ENCODE measurements around the gene MARCHF6.

DNA sequence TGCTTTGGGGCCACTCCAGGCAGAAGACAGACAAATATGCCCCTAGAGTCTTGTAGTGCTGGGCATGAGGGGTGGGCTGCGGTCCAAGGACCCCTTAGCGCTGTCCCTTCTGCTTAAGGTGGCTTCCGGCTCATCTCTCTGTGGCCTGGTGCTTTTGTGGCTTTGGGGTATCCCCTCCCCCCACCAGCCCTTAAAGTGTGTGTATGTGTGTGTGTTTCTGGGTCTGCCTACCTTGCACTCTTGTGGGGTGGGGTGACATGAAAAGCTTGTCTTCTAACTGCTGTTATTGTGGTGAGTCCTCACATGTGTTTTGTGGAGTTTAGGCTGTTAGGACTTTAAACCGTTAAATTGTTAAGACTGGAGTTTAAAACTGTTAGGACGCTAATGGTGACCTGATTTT lies 23.6 kb downstream of the MARCHF6 start:
- no peak for TF ChIP-seq FOXM1 (IDR thresholded peaks at IDR 0.05; ENCODE audit: borderline replicate concordance)
- no peak for TF ChIP-seq FOXK2 (IDR thresholded peaks at IDR 0.05)
- TF ChIP-seq SUZ12 (IDR thresholded peaks at IDR 0.05), result no peak
